OCI-LY3 (cell line): Measurements from ENCODE around the gene ZNF334.

ENCODE experiments used
- EZH2phosphoT487 ChIP-seq: fragments of 200-600 bp; shearing (Covaris generic); IDR thresholded peaks from 2 replicates; pipeline ENCODE4 v1.6.1; 2018; ENCODE audit warnings: antibody characterized with exemption, mixed run types, low read depth
- TF ChIP-seq, protein P1 (sequence below): fragments of 200-600, 300-600 bp; sonication (generic); IDR thresholded peaks from 2 replicates; pipeline ENCODE4 v1.5.1; 2014; ENCODE audit warnings: antibody characterized with exemption, low read length, low read depth

DNA sequence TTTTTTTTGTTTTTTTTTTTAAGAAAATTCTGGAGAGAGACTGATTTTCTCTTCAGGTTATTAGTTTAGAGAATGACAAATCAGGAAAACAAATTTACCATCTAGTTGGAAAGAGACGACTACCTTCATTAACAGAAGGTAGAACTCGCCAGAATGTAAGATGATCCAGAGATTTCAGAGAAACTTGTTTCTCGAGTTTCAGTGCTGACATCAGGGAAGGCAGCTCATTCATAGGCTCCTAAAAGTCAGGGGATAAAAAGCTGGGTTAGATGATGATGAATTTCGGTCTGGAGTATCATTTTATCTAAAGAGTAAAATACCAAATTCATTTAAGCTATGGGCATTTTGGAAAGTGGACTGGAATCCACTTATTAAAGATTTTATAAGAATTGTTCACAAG is 27.9 kb downstream of the ZNF334 start:
- TF ChIP-seq, protein P1, sequence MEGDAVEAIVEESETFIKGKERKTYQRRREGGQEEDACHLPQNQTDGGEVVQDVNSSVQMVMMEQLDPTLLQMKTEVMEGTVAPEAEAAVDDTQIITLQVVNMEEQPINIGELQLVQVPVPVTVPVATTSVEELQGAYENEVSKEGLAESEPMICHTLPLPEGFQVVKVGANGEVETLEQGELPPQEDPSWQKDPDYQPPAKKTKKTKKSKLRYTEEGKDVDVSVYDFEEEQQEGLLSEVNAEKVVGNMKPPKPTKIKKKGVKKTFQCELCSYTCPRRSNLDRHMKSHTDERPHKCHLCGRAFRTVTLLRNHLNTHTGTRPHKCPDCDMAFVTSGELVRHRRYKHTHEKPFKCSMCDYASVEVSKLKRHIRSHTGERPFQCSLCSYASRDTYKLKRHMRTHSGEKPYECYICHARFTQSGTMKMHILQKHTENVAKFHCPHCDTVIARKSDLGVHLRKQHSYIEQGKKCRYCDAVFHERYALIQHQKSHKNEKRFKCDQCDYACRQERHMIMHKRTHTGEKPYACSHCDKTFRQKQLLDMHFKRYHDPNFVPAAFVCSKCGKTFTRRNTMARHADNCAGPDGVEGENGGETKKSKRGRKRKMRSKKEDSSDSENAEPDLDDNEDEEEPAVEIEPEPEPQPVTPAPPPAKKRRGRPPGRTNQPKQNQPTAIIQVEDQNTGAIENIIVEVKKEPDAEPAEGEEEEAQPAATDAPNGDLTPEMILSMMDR: no peak
- TF ChIP-seq EZH2phosphoT487: no peak
